SU-DHL-6 (cell line): ENCODE results near the gene ITPR1.

Experiments
- EZH2phosphoT487 ChIP-seq: fragments of 200-600 bp; sonication (generic), shearing (Covaris generic); conservative IDR thresholded peaks from 2 replicates; pipeline ENCODE4 v1.6.1; 2018; ENCODE audit warnings: mild to moderate bottlenecking, antibody characterized with exemption, low read length, moderate library complexity, mixed read lengths
- TF ChIP-seq, protein P1 (sequence below): fragments of 200-600 bp; sonication (generic); IDR thresholded peaks from one replicate; pipeline ENCODE4 v1.5.1; 2017; ENCODE audit warnings: antibody characterized with exemption, mild to moderate bottlenecking, low read length, moderate library complexity; ENCODE audit not compliant: insufficient read depth, poor library complexity, severe bottlenecking

DNA sequence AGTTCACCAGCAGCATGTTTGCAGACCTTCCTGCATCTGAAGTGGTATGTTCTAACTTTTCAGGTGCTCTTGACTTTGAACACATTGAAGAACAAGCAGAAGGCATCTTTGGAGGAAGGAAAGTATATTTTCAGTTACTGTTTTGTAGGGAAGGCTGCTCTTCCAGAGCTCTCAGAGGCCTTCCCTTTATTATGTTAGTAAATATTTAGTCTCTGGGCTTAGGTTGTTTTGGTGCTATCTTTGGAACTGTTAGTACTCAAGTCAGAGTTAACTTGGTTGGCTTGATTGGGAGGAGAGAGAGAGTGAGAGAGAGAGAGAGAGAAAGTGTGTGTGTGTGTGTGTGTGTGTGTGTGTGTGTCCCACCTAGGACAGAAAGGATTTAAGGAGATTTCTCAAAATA, 188.2 kb downstream of the ITPR1 start:
- TF ChIP-seq, protein P1, sequence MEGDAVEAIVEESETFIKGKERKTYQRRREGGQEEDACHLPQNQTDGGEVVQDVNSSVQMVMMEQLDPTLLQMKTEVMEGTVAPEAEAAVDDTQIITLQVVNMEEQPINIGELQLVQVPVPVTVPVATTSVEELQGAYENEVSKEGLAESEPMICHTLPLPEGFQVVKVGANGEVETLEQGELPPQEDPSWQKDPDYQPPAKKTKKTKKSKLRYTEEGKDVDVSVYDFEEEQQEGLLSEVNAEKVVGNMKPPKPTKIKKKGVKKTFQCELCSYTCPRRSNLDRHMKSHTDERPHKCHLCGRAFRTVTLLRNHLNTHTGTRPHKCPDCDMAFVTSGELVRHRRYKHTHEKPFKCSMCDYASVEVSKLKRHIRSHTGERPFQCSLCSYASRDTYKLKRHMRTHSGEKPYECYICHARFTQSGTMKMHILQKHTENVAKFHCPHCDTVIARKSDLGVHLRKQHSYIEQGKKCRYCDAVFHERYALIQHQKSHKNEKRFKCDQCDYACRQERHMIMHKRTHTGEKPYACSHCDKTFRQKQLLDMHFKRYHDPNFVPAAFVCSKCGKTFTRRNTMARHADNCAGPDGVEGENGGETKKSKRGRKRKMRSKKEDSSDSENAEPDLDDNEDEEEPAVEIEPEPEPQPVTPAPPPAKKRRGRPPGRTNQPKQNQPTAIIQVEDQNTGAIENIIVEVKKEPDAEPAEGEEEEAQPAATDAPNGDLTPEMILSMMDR, result no peak
- no peak for TF ChIP-seq EZH2phosphoT487
